SK-N-SH treated with all-trans-retinoic acid at 6 μM for 48 hours (cell line): ENCODE measurements around the gene MBOAT2.

Experiments used
- ATAC-seq: fragments of 200-7000 bp; cut with Tn5 transposase; 3 replicates; pipeline ENCODE4 v1.9.1; 2020; ENCODE audit warnings: mild to moderate bottlenecking, moderate library complexity
- ARNTL ChIP-seq: fragments of 450-650 bp; formaldehyde crosslinking; IDR thresholded peaks from 2 replicates; pipeline ENCODE4 v1.5.0; 2020; ENCODE audit warnings: low read depth, mild to moderate bottlenecking, moderate library complexity, borderline replicate concordance
- BACH2 ChIP-seq: fragments of 250-450 bp; sonication (Bioruptor Pico); IDR thresholded peaks from 2 replicates; pipeline ENCODE4 v1.9.0; 2021; ENCODE audit warnings: mild to moderate bottlenecking, borderline replicate concordance
- CSDC2 ChIP-seq: fragments of 250-450 bp; sonication (Bioruptor Pico); IDR thresholded peaks from 2 replicates; pipeline ENCODE4 v1.5.0; 2020; ENCODE audit warnings: mild to moderate bottlenecking, moderate library complexity
- CSRNP3 ChIP-seq: fragments of 250-450 bp; sonication (Bioruptor Pico); IDR thresholded peaks from 2 replicates; pipeline ENCODE4 v1.5.1; 2021; ENCODE audit warnings: mild to moderate bottlenecking, moderate library complexity
- ESRRG ChIP-seq: fragments of 250-450 bp; sonication (Bioruptor Pico); IDR thresholded peaks from 2 replicates; pipeline ENCODE4 v1.6.1; 2021; ENCODE audit warnings: mild to moderate bottlenecking
- GLIS3 ChIP-seq: fragments of 250-450 bp; sonication (Bioruptor Pico); IDR thresholded peaks from 2 replicates; pipeline ENCODE4 v1.5.0; 2020; ENCODE audit warnings: mild to moderate bottlenecking, moderate library complexity
- ISL1 ChIP-seq: fragments of 250-450 bp; sonication (Bioruptor Pico); IDR thresholded peaks from 2 replicates; pipeline ENCODE4 v2.1.2; 2022; ENCODE audit warnings: mild to moderate bottlenecking, moderate library complexity
- OSR1 ChIP-seq: fragments of 250-450 bp; sonication (Bioruptor Pico); IDR thresholded peaks from 2 replicates; pipeline ENCODE4 v1.8.0; 2022; ENCODE audit warnings: moderate library complexity, mild to moderate bottlenecking, inconsistent platforms
- PPARA ChIP-seq: fragments of 250-450 bp; sonication (Bioruptor Pico); IDR thresholded peaks from 2 replicates; pipeline ENCODE4 v1.5.0; 2020; ENCODE audit warnings: mild to moderate bottlenecking, borderline replicate concordance
- SNAI2 ChIP-seq: fragments of 250-450 bp; sonication (Bioruptor Pico); IDR thresholded peaks from 2 replicates; pipeline ENCODE4 v1.5.0; 2020; ENCODE audit warnings: mild to moderate bottlenecking, moderate library complexity
- TCF4 ChIP-seq: fragments of 250-450 bp; sonication (Bioruptor Pico); IDR thresholded peaks from 2 replicates; pipeline ENCODE4 v1.8.0; 2021; ENCODE audit warnings: mild to moderate bottlenecking, moderate library complexity, borderline replicate concordance
- TOX ChIP-seq: fragments of 250-450 bp; sonication (Bioruptor Pico); IDR thresholded peaks from 2 replicates; pipeline ENCODE4 v1.8.0; 2021; ENCODE audit warnings: mild to moderate bottlenecking, moderate library complexity, borderline replicate concordance
- ZC3H10 ChIP-seq: fragments of 250-450 bp; sonication (Bioruptor Pico); IDR thresholded peaks from 2 replicates; pipeline ENCODE4 v1.5.1; 2021; ENCODE audit warnings: mild to moderate bottlenecking, moderate library complexity
- ZFP3 ChIP-seq: fragments of 250-450 bp; sonication (Bioruptor Pico); IDR thresholded peaks from 2 replicates; pipeline ENCODE4 v1.5.0; 2020; ENCODE audit warnings: mild to moderate bottlenecking, moderate library complexity
- ZFP30 ChIP-seq: fragments of 450-650 bp; formaldehyde crosslinking; IDR thresholded peaks from 2 replicates; pipeline ENCODE4 v1.5.0; 2022; ENCODE audit warnings: mild to moderate bottlenecking, moderate library complexity
- ZNF565 ChIP-seq: fragments of 450-650 bp; formaldehyde crosslinking; conservative IDR thresholded peaks from 2 replicates; pipeline ENCODE4 v1.5.0; 2020; ENCODE audit warnings: low read depth, mild to moderate bottlenecking, moderate library complexity
- ZNF70 ChIP-seq: fragments of 450-650 bp; formaldehyde crosslinking; IDR thresholded peaks from 2 replicates; pipeline ENCODE4 v1.5.0; 2020; ENCODE audit warnings: mild to moderate bottlenecking, moderate library complexity
- ZNF8 ChIP-seq: fragments of 450-650 bp; formaldehyde crosslinking; IDR thresholded peaks from 2 replicates; pipeline ENCODE4 v1.5.0; 2020; ENCODE audit warnings: mild to moderate bottlenecking, moderate library complexity
- TF ChIP-seq, protein P1 (sequence below): fragments of 250-450 bp; sonication (Bioruptor Pico); IDR thresholded peaks from 2 replicates; pipeline ENCODE4 v1.8.0; 2020; ENCODE audit warnings: mild to moderate bottlenecking, moderate library complexity, borderline replicate concordance
- TF ChIP-seq, protein P2 (sequence below): fragments of 250-450 bp; sonication (Bioruptor Pico); IDR thresholded peaks from 2 replicates; pipeline ENCODE4 v1.5.1; 2020; ENCODE audit warnings: low read depth, mild to moderate bottlenecking, moderate library complexity

MBOAT2 gene

GRCh38 chr2:8885449-8886201 is 117.9 kb downstream of the MBOAT2 start:
- no peak for ATAC-seq
- TF ChIP-seq BACH2 (CRISPR knock-in tag): no peak
- no peak for TF ChIP-seq ZC3H10 (CRISPR knock-in tag)
- no peak for TF ChIP-seq ZFP30 (CRISPR knock-in tag)
- no peak for TF ChIP-seq ESRRG (CRISPR knock-in tag)
- no peak for TF ChIP-seq TOX (CRISPR knock-in tag)
- TF ChIP-seq, protein P1, sequence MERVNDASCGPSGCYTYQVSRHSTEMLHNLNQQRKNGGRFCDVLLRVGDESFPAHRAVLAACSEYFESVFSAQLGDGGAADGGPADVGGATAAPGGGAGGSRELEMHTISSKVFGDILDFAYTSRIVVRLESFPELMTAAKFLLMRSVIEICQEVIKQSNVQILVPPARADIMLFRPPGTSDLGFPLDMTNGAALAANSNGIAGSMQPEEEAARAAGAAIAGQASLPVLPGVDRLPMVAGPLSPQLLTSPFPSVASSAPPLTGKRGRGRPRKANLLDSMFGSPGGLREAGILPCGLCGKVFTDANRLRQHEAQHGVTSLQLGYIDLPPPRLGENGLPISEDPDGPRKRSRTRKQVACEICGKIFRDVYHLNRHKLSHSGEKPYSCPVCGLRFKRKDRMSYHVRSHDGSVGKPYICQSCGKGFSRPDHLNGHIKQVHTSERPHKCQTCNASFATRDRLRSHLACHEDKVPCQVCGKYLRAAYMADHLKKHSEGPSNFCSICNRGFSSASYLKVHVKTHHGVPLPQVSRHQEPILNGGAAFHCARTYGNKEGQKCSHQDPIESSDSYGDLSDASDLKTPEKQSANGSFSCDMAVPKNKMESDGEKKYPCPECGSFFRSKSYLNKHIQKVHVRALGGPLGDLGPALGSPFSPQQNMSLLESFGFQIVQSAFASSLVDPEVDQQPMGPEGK: no peak
- TF ChIP-seq PPARA (CRISPR knock-in tag): no peak
- no peak for TF ChIP-seq ARNTL

DNA sequence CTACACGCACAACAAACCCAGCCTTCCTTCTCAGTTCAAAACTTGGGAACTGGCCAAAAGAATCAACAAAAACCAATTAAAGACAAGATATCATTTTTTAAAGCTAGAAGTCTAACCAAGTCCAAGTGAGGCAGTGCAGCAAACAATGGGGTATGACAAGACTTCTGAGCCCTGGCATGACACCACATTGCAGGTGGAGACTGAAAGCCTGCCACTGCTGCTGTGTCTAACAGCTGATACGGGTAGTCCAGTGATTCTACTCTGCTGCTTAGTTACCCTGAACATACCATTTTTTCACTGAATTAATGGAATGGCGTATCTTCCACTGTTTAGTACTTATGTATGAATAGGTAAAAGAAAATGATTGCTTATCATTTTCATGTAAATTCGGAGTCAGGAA is 118.7 kb downstream of the MBOAT2 start:
- no peak for TF ChIP-seq ESRRG (CRISPR knock-in tag)
- TF ChIP-seq GLIS3 (CRISPR knock-in tag): no peak
- TF ChIP-seq, protein P2, sequence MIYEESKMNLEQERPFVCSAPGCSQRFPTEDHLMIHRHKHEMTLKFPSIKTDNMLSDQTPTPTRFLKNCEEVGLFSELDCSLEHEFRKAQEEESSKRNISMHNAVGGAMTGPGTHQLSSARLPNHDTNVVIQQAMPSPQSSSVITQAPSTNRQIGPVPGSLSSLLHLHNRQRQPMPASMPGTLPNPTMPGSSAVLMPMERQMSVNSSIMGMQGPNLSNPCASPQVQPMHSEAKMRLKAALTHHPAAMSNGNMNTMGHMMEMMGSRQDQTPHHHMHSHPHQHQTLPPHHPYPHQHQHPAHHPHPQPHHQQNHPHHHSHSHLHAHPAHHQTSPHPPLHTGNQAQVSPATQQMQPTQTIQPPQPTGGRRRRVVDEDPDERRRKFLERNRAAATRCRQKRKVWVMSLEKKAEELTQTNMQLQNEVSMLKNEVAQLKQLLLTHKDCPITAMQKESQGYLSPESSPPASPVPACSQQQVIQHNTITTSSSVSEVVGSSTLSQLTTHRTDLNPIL (CRISPR knock-in tag): no peak
- TF ChIP-seq OSR1 (CRISPR knock-in tag): no peak
- TF ChIP-seq BACH2 (CRISPR knock-in tag): no peak
- TF ChIP-seq, all 23 proteins: peak for 0
- no peak for ATAC-seq

- peak; percentile 84 for ATAC-seq
Observed at GRCh38 chr2:8882094-8882493, 121.4 kb downstream of the MBOAT2 start.

More at GRCh38 chr2:8882094-8882493, 121.4 kb downstream of the MBOAT2 start:
- no peak for TF ChIP-seq ZNF565 (CRISPR knock-in tag)
- TF ChIP-seq, protein P1: no peak
- no peak for TF ChIP-seq ZNF70 (CRISPR knock-in tag)
- no peak for TF ChIP-seq ZFP30 (CRISPR knock-in tag)
- TF ChIP-seq CSDC2 (CRISPR knock-in tag): no peak
- TF ChIP-seq ISL1 (CRISPR knock-in tag): no peak
- TF ChIP-seq ESRRG (CRISPR knock-in tag): no peak
- no peak for TF ChIP-seq ZFP3 (CRISPR knock-in tag)
- TF ChIP-seq SNAI2: no peak
- TF ChIP-seq, protein P2 (CRISPR knock-in tag): no peak
- TF ChIP-seq GLIS3 (CRISPR knock-in tag): no peak
- no peak for TF ChIP-seq TCF4
- no peak for TF ChIP-seq PPARA (CRISPR knock-in tag)
- no peak for TF ChIP-seq CSRNP3 (CRISPR knock-in tag)
- no peak for TF ChIP-seq ZC3H10 (CRISPR knock-in tag)
- TF ChIP-seq ZNF8: no peak
